GM18526 (cell line): ENCODE measurements around the gene OLIG2.

ENCODE experiments used
- POLR2A ChIP-seq: IDR thresholded peaks from 3 replicates; pipeline ENCODE4 v1.6.1; 2011; ENCODE audit not compliant: insufficient read length; ENCODE audit errors: extremely low read depth

Gene OLIG2

DNA sequence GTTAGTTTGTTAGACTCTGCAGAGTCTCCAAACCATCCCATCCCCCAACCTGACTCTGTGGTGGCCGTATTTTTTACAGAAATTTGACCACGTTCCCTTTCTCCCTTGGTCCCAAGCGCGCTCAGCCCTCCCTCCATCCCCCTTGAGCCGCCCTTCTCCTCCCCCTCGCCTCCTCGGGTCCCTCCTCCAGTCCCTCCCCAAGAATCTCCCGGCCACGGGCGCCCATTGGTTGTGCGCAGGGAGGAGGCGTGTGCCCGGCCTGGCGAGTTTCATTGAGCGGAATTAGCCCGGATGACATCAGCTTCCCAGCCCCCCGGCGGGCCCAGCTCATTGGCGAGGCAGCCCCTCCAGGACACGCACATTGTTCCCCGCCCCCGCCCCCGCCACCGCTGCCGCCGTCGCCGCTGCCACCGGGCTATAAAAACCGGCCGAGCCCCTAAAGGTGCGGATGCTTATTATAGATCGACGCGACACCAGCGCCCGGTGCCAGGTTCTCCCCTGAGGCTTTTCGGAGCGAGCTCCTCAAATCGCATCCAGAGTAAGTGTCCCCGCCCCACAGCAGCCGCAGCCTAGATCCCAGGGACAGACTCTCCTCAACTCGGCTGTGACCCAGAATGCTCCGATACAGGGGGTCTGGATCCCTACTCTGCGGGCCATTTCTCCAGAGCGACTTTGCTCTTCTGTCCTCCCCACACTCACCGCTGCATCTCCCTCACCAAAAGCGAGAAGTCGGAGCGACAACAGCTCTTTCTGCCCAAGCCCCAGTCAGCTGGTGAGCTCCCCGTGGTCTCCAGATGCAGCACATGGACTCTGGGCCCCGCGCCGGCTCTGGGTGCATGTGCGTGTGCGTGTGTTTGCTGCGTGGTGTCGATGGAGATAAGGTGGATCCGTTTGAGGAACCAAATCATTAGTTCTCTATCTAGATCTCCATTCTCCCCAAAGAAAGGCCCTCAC is at the start of gene OLIG2:
Gene OLIG2, plus strand, starts transcription at position 447 of the 954 bp plus-strand sequence. CDS start 928 bp downstream, outside the sequence.
- no peak for TF ChIP-seq POLR2A

DNA sequence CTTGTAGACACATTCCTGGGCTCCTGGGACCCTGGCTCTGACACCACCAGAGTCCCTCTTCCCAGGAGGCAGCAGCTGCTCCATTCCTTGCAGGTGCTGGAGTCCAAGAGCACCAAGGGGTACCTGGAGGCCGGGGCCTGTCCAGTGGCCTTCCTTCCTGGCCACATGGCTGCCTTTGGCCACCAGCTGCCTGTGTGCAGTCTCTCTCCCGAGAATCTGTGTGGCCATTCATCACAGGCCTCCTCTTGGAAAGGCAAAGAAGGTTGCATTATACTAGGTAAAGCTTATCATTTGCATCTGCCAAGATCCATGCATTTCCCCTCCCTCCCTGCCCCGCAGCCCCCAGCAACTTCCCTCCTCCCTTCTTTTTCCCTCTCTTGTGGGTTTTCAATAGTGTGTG is 48.9 kb upstream of the OLIG2 start:
- TF ChIP-seq POLR2A, result no peak

DNA sequence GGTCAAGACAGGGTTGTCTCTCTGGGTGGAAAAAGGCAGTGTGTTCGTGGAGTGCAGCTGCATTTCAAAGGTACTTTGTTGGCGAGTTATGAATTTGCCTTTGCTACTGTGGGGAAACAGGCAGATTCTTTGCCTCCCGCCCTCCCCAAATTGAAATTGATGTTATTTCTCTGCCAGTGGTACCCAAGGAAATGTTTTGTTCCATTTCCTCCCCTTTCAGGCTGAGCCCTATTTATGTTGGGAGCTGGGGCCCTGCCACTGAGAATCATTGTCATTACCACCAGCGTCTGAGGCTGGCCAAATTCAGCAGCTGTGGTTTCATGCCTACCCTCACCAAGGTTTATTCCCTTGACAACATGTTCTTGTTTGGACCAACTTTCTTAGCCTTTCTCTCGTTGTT is 48.5 kb upstream of the OLIG2 start:
- no peak for TF ChIP-seq POLR2A

DNA sequence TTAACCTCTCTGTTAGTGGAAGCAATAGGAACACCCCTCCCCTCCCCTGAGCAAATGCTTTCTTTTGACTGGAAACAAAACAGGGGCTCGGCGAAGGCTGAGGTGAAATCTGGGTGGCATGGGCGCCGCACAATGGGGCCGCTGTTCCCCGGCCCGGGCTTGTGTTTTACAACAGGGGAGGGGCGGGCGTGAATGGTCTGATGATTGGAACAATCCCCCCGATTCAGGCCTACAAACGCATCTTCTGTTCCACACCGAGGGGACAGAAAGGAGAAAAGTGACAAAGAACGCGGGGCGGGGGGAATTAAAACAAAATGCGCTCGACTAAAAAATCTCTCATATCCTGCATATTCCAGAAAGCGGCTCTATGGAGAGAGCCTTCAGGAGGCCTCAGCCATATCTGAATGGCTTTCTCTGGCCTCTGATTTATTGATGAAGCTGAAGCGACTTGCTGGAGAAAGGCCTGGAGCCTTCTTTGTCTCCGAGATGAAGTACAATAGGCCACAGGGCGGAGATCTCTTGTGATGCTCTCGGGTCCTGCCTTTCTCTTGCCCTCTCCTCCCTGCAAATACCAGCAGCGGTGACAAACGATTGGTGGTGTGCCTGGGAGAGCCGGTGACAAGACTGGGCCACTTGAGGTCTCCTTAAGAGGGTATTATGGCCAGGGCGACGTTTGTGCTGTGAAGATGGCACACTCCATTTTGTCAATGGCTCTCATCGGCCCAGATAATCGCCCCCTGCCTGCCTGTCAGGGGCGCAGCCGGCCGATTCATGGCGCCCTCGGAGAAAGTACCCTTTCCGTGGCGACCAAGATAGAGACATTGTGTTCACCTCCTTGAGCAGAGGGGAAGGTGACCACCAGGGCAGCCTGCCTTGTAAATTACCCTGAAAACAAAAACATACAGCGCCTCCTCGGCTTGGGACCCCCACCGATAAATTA is 47.1 kb upstream of the OLIG2 start:
- no peak for TF ChIP-seq POLR2A

DNA sequence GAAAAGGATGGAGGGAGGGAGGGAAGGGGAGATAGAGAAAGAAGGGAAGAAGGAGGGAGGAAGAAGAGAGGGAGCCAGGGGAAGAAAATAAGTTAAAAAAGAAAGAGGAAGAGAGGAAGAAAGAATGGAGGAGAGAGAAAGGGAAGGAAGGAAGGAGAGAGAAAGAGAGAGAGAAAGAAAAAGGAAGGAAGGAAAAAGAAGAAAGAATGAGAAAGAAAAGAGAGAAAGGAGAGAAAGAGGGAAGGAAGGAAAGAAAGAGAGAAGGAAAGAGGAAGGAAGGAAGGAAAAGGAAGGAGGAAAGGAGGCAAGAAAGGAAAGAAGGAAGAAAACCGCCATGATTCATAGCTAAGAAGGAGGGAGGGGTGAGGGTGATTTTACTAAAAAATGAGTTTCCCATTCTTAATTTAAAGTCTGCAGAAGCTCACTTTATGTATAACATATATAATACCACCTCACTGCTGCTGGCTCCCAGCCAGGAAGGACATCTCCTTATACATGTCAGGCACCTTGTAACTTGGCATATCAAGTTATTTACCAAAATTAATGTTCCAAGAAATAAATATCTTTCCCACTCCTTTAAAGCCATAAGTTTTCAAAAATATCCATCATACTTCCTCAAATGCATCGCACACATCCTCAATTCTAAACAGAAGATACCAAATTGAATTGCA is 46.0 kb upstream of the OLIG2 start:
- no peak for TF ChIP-seq POLR2A

DNA sequence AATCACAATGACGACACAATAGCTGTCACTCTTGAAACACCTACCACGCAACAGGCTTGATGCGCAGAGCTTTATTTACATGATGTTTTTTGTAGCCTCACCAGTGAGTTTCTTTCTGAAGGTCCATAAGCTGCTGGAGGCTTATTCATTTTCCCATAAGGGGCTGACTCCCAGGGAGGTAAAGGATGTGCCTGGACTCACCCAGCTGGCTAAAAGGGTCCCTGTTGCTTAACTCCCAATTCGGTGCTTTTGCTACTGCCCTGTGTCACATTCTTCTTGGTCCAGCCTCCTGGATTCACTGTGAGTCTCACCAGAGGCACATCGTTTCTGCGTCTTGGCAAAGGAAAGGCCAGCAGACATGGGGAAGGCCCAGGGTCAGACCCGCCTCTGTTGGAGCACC is 44.6 kb upstream of the OLIG2 start:
- no peak for TF ChIP-seq POLR2A

DNA sequence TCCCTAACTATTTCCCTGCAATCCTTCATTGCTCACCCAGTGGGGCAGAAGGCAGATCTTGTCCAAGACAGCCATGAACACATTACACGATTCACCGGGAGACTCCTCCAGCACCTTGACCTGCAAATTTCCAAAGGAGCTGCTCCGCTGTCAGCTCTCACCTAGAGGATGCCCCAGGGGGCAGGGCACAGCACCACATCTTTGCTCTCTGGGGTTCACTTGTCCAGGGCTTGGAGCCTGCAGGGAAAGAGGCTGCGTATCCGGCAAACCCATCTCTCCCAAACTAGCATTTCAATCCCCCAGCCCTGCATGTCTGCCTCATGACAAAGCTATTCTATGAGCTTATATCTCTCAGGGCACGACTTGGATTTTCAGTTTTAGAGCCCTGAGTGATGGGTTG is 35.1 kb upstream of the OLIG2 start:
- TF ChIP-seq POLR2A, result no peak

DNA sequence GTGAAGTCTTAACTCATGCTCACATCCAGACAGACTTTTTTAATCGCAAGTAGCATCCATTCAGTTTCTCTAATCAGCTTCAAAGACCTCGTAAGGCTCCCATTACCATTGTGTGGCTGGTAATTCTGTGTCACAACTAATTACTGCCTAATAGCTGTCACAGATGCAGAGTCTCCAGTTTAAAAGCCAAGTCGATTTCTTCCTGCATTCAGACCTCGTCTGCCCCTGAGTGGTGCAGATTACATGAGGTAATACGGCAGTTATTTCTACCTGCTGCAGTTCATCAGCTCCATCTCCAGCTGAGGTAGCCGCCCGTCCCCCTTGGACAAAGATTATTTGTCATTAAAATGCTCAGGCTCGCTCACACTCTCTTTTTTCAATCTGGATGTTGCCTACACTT is 34.4 kb upstream of the OLIG2 start:
- TF ChIP-seq POLR2A, result no peak

DNA sequence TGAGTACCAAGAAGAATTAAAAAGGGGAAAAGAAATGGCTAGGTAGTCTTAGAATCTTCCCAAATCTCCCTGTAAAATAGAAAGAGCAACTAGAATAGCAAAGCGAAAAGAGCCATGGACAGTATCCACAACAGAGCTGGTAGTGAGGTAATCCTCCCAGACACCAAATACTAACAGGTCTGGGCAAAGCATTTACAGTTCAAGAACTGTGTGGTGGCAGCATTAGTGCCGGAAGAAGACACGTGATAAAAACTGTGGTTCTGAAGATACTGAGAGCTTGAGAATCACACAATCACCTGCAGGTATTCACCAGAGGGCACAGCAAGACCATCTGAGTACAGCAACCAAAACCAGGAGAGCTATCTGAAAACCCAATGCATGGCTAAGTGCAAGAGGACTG is 31.8 kb upstream of the OLIG2 start:
- no peak for TF ChIP-seq POLR2A

DNA sequence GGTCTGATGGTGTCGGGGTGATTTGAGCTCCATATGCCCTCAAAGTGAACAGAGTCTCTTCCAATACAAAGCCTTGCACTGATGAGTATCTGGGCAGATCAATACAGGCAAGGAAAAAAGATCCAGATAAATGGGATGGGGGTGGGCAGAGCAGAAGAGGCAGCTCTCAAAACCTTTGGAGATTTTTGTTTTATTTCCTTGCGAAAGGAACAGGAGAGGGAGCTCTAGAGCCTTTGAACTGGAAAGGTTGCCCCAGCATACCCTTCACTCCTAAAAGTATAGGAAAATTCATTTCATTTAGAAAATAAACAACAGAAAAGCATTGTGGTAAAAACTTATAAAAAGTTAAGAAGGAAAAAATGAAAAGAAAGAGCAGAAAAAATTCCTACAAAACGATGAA is 31.4 kb upstream of the OLIG2 start:
- no peak for TF ChIP-seq POLR2A

DNA sequence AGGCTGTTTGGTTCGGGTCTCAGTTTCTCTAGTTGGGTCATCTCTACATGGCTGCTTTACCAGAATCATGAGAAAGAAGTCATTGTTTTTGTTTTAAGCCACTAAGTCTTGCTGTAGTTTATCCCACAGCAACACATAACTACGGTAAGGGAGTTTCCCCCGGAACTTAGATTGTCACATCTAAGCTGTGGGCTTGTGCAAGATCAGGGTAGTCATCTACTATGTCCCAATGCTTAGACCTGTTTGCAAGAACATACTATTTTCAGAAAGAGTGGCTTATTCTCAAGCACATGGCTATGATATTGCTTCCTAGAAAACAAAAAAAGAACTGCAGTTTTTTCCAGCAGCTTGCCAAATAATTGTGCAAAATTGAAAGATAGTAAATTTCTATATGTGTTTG is 18.0 kb upstream of the OLIG2 start:
- no peak for TF ChIP-seq POLR2A

DNA sequence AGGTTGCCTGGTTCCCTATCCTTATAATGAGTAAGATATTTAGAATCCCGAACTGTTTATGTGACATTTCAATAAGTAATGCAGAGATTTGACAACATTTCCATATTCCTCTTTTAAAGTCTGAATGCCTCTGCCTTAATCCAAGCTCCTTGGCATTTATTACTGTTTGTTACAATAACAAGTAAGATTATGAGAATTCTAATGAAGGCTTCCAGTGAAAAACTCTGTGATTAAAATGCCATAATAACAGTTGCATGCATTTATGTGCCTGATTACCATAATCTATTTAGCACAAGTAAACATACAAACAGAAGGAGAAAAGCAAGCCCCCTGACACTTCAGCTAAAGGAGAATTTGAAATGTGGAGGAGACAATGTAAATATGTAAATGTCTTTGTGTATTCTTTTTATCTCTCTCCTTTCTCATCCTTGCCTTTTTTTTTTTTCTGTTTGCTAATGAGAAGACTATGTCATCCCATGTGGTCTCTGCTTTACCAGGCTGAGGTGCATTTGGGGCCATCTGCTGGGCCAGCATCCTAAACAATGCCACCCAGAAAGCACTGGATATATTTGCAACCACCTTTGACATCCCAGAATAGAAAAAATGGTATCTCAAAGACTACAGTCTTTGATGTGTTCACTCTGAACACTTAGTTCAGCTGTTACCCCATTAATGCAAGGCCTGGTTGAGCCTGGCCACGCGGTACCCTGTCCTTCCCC is 17.2 kb upstream of the OLIG2 start:
- no peak for TF ChIP-seq POLR2A

DNA sequence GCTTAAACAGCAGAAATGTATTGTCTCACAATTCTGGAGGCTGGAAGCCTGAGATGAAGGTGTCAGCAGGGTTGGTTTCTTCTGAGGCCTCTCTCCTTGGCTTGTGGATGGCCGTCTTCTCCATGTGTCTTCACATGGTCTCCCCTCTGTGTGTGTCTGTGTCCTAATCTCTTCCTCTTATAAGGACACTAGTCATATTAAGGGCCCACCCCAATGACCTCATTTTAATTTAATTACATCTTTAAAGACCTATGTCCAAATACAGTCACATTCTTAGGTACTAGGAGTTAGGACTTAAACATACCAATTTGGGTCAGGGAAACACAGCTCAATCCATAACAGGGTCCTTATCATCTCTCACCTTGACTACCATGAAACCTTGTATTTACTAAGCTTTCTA is 14.8 kb upstream of the OLIG2 start:
- no peak for TF ChIP-seq POLR2A

DNA sequence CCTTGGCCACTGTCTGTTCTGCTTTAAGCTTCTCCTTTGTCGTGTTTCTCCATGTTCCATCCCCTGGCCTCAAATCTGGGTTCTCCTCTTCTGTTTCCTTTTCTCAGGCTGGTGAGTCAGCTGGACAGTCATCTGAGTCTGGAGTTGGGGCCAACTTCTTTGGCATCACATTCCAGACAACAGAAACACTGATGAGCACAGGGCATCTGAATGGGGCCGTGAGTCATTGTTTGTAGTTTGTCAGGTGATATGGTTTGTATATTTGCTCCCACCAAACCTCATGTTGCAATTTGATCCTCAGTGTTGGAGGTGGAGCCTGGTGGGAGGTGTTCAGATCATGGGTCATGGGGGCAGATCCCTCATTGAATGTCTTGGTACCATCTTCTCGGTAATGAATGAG is 14.3 kb upstream of the OLIG2 start:
- no peak for TF ChIP-seq POLR2A

DNA sequence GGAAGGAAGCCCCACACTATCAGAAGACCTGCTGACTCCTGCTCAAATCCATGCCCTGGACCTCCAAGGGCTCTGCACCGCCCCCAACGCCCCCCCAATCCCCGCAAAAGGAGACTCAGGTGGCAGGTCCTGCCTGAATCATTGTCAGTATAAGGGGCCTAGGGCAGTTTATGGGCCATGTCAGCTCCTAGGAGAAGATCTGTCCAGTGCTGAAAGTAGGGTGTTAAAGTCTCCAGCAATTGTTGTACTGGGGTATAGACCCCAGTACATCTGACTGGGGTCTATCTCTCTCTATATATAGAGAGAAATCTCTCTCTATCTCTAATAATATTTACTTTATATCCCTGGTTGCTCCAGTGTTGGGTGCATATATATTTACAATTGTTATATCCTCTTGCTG is 12.1 kb upstream of the OLIG2 start:
- no peak for TF ChIP-seq POLR2A

DNA sequence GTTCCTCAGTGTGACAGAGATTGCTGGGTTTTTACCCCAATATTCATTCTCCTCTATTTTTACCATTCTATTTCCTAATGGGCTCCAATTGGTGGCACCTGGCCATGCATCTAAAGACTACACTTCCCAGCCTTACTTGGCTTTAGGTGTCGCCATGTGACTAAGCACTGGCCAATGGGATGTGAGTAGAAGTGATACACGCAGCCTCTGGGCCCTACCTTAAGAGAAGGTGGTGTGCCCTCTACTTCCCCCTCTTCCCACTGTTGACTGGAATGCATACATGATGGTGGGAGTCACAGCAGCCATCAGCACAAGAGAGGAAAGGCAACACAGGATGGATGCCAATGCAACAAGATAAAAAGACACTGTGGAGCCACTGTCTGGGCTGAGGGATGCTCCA is 11.4 kb upstream of the OLIG2 start:
- TF ChIP-seq POLR2A, result no peak
